ENCODE results near the gene PXDN. TPM values are rescaled to one million over a fixed set of nuclear protein-coding genes. Genes with fewer than 3 reads are reported as not detected.

The PXDN gene
- total RNA-seq, 2 experiments from 2014 or later, result 2.0 to 3.1 TPM

DNA sequence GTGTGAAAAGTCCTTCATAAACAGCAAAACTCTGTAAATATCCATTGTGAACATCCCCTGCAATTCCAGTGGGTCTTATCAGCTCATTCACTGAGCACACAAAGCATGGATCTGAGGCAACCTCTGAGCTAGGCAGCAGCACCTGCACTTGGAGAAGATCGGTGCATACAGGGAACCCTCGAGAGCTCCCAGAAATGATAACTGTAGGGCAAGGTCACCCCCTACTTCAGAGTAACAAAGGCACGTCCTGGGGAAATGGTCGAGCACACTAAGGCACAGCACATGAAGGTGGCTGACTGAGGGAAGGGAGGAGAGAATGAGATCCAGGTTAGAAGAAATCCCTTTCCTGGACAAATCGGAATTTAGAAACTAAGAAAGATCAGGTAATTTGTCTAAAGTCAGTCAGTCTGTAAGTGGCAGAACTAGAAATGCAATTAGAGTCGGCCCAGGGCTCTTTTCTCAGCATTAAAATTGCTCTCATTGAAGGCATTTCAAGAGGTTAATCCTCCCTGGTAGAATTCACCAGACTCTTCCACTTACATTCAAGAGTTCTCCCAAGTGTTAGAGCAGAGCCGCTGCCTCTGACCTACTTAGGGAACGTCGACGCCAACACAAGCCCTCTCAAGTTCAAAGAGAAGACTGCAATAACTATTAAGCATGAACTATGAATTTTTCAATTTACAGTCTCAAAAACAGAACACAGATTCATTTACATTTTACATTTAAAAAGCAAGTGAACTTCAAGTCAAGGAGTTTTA lies 45.9 kb downstream of the PXDN start:
- H3K27ac Mint-ChIP-seq, result no peak overlapping the region
- CTCF ChIA-PET, result no interaction called here
- no peaks in the 10 kb centered on the region for H3K9me3 Mint-ChIP-seq (ENCODE audit: low read depth)
- DNase-seq, result no peak
- ATAC-seq, result no peak
- H3K36me3 Mint-ChIP-seq, result no peaks in the 10 kb centered on the region
- no peak overlapping the region for H3K4me3 Mint-ChIP-seq
- no peaks in the 10 kb centered on the region for H3K4me1 Mint-ChIP-seq
- H3K27me3 Mint-ChIP-seq, result no peaks in the 10 kb centered on the region

DNA sequence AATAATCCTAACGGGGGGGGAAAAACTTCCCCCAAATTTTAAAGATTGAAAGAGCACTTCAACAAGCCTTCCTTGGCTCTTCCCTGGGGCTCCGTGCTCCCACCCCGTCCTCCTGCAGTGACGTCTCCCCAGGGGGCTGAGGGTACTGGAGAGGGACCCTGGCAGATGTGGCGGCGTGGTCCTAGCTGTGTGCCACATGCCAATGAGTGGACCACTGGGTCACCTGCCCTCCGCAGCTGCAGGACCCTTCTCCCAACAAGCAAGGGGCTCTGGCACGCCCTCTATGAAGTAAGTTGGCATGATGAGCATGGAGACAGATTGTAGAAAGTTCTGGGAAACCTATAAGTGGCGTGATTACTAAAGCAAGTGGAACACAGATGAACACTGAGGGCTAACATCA lies 46.7 kb downstream of the PXDN start:
- H3K4me1 Mint-ChIP-seq, result no peaks in the 10 kb centered on the region
- no peaks in the 10 kb centered on the region for H3K27me3 Mint-ChIP-seq
- no peaks in the 10 kb centered on the region for H3K9me3 Mint-ChIP-seq (ENCODE audit: low read depth)
- H3K36me3 Mint-ChIP-seq, result no peaks in the 10 kb centered on the region
- ATAC-seq (no peak), DNase-seq (no peak)
- CTCF ChIA-PET, result no interaction called here
- H3K4me3 Mint-ChIP-seq, result no peak overlapping the region
- no peak overlapping the region for H3K27ac Mint-ChIP-seq

DNA sequence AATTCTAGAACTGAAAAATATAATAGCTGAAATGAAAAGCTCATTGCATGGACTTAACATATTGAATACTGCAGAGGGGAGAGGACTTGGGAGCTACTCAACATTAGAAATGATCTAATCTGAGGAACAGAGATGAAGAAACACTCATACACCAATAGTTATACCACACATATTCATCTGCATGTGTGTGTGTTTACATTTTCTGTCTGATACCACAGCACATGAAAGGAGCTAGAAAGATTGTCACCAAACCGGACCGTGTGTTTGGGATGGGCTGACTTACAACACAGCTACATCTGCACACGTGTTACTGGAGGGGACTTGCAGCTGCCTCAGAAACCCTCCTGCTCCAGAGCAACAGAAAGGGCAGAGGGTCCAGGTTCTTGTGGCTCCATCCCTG lies 47.8 kb downstream of the PXDN start:
- Mint-ChIP-seq H3K9me3 (ENCODE audit: low read depth) (no peaks in the 10 kb centered on the region), H3K4me3 (no peak overlapping the region), H3K4me1 (no peaks in the 10 kb centered on the region), H3K27me3 (no peaks in the 10 kb centered on the region), H3K27ac (no peak overlapping the region), H3K36me3 (no peaks in the 10 kb centered on the region)
- no peak for ATAC-seq
- no peak for DNase-seq
- CTCF ChIA-PET, result no interaction called here

DNA sequence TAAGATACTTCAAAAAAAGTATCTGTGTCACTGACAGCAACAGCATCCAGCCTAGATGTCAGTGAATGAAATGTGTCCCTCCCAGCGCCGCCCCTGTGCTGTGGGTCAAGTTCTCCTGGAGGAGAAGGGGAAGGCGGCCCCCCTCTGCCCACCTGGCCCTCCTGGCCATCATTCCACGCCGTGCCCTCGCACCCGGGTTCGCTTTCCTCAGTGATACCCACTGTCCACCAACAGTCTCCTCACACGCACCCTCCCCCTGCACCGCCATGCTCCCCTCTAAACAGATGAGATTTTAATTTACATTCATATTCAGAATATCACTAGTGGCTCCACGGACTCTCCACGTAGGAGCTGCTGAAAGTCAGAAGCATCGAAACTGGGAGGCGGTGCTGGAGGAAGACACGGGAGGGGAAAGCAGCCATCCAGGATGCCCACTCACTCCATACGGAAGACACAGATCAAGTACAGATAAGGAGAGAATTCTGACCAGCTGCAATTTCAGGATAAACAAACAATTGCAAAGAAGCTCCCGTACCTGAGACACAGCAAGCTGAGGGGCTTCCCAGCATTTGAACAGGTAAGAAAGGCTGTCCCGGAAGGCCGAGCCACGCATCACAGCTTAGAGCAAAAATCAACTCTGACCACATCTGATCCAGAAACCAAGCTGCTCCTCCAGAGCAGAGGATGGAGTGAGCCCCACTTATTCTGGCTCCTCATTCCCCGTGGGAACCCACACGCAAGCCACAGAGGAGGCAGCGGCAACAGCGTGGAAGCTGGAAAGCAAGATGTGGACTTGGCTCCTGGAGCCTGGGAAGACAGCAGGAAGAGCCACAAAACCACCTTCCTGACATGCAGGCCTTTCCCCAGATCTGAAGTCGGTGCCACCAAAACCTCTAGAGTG lies 49.7 kb downstream of the PXDN start:
- no peak for DNase-seq
- ATAC-seq, result no peak
- Mint-ChIP-seq H3K27ac (no peak overlapping the region), H3K4me3 (no peak overlapping the region), H3K9me3 (ENCODE audit: low read depth) (no peaks in the 10 kb centered on the region), H3K36me3 (no peaks in the 10 kb centered on the region), H3K4me1 (no peaks in the 10 kb centered on the region), H3K27me3 (no peaks in the 10 kb centered on the region)
- CTCF ChIA-PET, result no interaction called here

DNA sequence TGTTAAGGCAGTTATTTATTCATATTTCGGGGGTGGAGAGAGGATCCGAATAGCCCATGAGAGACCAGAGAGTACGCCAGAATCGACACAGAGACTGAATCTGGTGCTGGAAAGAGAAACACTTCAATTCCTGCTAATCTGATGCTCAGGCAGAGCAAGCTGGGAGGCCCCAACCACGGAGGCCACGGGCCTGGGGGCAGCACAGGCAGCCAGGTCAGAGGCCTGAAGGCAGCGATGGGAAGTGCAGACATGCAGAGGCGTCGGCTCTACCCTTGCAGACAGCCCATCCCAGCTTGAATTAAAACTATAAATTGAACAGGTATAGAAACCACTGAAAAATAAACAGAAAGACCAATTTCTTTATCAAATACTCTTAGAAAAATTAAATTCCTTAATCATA lies 50.6 kb downstream of the PXDN start:
- DNase-seq (no peak), ATAC-seq (no peak)
- Mint-ChIP-seq H3K27me3 (no peaks in the 10 kb centered on the region), H3K36me3 (no peaks in the 10 kb centered on the region), H3K9me3 (ENCODE audit: low read depth) (no peaks in the 10 kb centered on the region), H3K27ac (no peak overlapping the region), H3K4me3 (no peak overlapping the region), H3K4me1 (no peaks in the 10 kb centered on the region)
- CTCF ChIA-PET, result no interaction called here

DNA sequence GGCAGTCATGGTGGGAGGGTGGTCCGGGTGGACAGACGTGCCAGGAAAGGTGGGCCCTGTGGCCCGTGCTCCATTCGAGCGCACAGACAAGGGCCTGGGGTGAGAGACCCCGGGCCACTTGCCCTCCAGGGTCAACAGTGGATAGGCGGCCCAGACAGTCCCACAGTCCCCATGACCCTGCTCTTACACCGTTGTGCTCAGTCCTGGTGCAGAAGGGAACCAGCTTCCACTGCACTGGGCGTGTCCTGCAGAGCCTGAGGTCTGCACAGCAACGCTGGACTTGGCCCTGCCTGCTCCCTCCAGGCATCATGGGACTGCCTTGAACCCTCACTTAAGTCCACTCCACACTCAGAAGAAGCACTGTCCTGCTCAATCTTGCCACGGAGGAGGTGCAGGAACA lies 52.0 kb downstream of the PXDN start:
- ATAC-seq (no peak), DNase-seq (no peak)
- H3K27ac Mint-ChIP-seq, result no peak overlapping the region
- CTCF ChIA-PET, result no interaction called here
- H3K27me3 Mint-ChIP-seq, result no peaks in the 10 kb centered on the region
- H3K36me3 Mint-ChIP-seq, result no peaks in the 10 kb centered on the region
- H3K9me3 Mint-ChIP-seq (ENCODE audit: low read depth), result no peaks in the 10 kb centered on the region
- H3K4me1 Mint-ChIP-seq, result no peaks in the 10 kb centered on the region
- H3K4me3 Mint-ChIP-seq, result no peak overlapping the region

DNA sequence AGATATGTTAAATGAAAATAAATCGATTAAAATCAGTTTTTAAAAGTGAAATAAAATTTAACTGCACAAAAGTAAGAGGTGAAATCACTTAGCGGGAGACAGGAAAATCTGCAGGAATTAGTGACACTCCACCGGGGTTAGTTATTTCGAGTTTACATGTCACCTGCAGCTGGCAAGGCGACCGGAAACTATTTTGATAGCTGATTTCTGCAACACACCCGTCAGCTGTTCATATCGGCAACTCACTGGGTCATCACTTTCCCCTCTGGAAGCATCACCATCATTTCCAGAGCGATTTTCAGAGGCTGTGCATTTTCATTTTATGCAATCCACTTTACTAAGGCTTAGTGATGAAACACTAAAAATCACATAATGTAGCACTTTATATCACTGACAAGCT lies 52.9 kb downstream of the PXDN start:
- Mint-ChIP-seq H3K4me1 (no peaks in the 10 kb centered on the region), H3K27ac (no peak overlapping the region), H3K36me3 (no peaks in the 10 kb centered on the region), H3K9me3 (ENCODE audit: low read depth) (no peaks in the 10 kb centered on the region), H3K4me3 (no peak overlapping the region), H3K27me3 (no peaks in the 10 kb centered on the region)
- DNase-seq, result no peak
- no peak for ATAC-seq
- CTCF ChIA-PET, result no interaction called here

DNA sequence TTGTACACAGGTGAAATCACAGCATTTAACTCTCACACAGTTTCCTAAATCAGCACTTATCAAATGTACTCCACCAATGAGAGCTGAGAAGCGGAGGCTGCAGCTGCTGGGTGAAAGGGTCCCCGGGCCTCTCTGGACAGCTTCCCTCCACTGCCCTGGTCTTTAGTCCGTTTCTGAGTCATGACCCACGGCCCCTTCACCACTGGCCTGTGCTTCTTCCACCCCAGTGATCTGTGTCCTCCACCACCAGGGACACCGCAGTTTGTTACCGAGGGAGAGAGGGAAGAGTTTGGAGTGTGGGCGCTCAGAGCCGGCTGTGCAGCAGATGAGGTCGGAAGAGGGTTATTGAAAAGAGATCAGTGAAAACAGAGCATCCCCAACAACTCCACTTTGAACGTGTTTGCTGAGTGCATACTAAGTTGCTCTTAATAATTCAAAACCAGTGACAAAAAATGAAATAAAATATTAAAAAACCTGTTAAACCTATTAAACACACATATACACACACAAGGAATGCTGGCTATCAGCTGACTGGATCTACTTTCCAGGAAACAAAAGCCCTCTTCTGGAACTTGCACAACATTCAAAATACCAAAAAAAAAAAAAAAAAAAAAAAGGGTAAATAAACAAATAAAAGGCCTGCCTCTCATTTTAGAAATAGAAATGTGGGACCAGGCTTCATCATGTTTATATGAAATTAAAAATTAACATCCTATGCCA lies 54.1 kb downstream of the PXDN start:
- no peak for ATAC-seq
- CTCF ChIA-PET, result no interaction called here

DNA sequence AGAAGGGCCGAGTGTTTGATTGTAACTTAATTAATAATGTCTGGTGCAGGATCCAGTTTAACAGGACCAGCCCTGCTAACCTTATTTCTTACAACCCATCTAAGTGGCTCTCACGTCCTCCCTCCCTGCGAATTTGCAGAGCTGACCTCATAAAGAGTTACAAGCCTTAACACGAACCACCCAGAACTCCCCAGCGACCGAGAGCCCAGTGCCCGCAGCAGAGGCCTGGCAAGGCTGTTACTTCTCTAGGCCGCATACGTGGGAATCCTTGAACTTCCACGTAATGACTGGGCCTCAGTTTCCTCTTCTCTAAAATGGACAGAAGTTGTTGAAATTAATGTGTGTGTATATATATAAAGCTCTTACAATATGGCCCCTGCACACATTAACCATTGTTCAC lies 55.5 kb downstream of the PXDN start:
- CTCF ChIA-PET, result no interaction called here
- Mint-ChIP-seq H3K4me1 (no peaks in the 10 kb centered on the region), H3K27ac (no peak overlapping the region), H3K9me3 (ENCODE audit: low read depth) (no peaks in the 10 kb centered on the region), H3K4me3 (no peak overlapping the region), H3K27me3 (no peaks in the 10 kb centered on the region), H3K36me3 (no peaks in the 10 kb centered on the region)
- ATAC-seq (no peak), DNase-seq (no peak)

More for the DNA sequence above, 54.1 kb downstream of the PXDN start:
- no peak for DNase-seq
- no peak overlapping the region for H3K27ac Mint-ChIP-seq
- no peaks in the 10 kb centered on the region for H3K36me3 Mint-ChIP-seq
- no peaks in the 10 kb centered on the region for H3K9me3 Mint-ChIP-seq (ENCODE audit: low read depth)
- H3K4me1 Mint-ChIP-seq, result no peaks in the 10 kb centered on the region
- no peaks in the 10 kb centered on the region for H3K27me3 Mint-ChIP-seq
- H3K4me3 Mint-ChIP-seq, result no peak overlapping the region

DNA sequence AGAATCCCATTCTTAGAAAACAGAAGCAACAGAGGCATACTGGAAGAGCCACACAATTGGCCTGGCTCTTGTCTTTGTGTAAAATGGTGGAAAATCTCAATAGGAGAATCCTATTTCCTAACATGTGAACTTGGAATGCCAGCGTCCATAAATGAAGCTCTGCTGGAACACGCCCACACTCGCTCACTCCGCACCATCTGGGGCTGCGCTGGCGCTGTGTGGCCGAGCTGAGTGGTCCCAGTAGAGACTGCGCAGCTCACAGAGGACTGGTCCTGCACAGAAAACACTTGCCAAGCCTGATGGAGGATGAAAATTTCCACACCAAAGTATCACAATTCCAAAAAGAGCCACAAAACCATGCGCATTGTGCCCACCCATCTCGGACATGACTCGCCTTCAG lies 56.2 kb downstream of the PXDN start:
- Mint-ChIP-seq H3K36me3 (no peaks in the 10 kb centered on the region), H3K27me3 (no peaks in the 10 kb centered on the region), H3K4me1 (no peaks in the 10 kb centered on the region), H3K27ac (no peak overlapping the region), H3K4me3 (no peak overlapping the region), H3K9me3 (ENCODE audit: low read depth) (no peaks in the 10 kb centered on the region)
- no peak for ATAC-seq
- no peak for DNase-seq
- CTCF ChIA-PET, result no interaction called here

DNA sequence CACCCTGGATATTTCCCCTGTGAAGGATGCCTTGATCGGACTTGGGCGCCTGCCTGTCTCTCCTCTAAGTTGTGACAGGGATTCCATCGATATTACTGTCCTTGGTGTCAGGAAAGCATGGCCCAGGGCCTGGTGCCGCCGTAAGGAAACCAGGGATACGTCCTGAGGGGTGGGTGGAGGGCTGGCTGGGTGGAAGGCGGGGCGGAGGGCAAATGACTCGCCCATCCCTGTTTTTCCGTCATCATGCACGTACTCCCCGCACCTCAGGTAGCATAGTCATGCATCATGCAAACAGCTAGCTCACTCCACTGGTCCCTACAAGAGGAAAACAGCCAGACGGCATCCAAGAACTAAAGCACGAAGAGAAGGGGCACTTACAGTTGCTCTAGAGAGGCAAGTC lies 57.1 kb downstream of the PXDN start:
- H3K9me3 Mint-ChIP-seq (ENCODE audit: low read depth), result no peaks in the 10 kb centered on the region

DNA sequence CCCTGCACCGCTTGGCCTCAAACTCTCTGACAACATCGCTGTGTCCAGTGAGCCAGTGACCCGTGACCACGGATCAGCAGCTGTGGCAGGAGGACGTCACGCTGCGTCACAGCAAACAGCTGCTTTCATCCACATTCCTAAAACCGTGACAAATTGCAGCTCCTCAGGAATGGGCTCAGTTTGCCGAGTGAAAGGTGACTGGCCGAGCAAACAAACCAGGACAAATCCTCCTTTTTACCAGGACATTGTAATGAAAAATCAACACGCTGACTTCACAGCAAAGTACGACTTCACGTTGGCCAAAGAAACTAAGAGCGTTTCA lies 57.6 kb downstream of the PXDN start:
- no peak overlapping the region for H3K27ac Mint-ChIP-seq
- DNase-seq (no peak), ATAC-seq (no peak)
- no peak overlapping the region for H3K4me3 Mint-ChIP-seq
- no peaks in the 10 kb centered on the region for H3K9me3 Mint-ChIP-seq (ENCODE audit: low read depth)
- H3K36me3 Mint-ChIP-seq, result no peaks in the 10 kb centered on the region
- no peaks in the 10 kb centered on the region for H3K27me3 Mint-ChIP-seq
- H3K4me1 Mint-ChIP-seq, result no peaks in the 10 kb centered on the region
- CTCF ChIA-PET, result no interaction called here

More for the DNA sequence above, 57.1 kb downstream of the PXDN start:
- Mint-ChIP-seq H3K36me3 (no peaks in the 10 kb centered on the region), H3K27ac (no peak overlapping the region), H3K27me3 (no peaks in the 10 kb centered on the region), H3K4me3 (no peak overlapping the region), H3K4me1 (no peaks in the 10 kb centered on the region)
- CTCF ChIA-PET, result no interaction called here
- no peak for ATAC-seq
- DNase-seq, result no peak

DNA sequence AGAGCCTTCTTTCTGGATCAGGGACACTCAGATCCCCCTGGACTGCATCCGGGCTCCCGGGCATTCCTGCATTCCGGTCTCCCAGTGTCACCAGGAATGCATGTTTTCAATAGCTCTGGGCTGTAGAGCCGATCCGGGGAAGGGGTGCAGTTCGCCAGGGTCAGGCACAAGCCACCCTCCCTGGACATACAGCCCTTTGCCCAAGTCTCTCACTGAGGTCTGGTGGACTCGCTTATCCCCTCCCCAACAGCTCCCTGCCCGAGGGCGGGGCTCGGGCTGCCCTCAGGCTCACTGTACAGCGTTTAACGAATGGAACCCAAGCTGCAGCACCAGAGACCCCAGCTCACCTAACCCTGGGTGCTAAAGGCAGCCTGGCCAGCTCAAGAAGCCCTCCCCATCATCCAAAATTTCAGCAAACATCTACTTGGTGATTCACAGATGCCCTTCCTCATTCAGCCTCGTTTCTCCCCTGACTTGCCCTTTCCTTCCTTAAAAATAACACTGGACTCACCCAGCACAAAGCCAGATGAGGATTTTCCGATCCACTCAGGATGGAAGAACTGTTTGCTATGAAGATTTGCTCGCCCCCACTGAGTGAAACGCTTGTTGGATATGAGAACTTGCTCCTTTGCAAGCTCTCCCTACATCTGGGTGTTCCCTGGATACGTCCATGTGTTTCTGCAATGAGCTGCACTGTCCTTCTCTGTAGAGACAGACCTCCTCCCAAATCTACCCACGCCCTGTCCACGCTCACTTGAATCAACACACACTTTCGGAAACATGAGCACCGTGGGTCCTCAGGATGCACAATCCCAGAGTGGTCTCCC lies 58.1 kb downstream of the PXDN start:
- H3K27me3 Mint-ChIP-seq, result no peaks in the 10 kb centered on the region
- no peaks in the 10 kb centered on the region for H3K36me3 Mint-ChIP-seq
- H3K4me3 Mint-ChIP-seq, result no peak overlapping the region
- CTCF ChIA-PET, result no interaction called here
- ATAC-seq (no peak), DNase-seq (no peak)
- H3K9me3 Mint-ChIP-seq (ENCODE audit: low read depth), result no peaks in the 10 kb centered on the region
- H3K4me1 Mint-ChIP-seq, result no peaks in the 10 kb centered on the region
- H3K27ac Mint-ChIP-seq, result no peak overlapping the region
